Stimulated activated CD4-positive, alpha-beta T cell treated with anti-CD3 and anti-CD28 coated beads, Interleukin-4, amount 100 ng/mL, for 24 hours (primary cell): Measurements from ENCODE around the gene TPRG1L.
"Not testable (repeated sequence)": the region's sequence is repeated elsewhere in the genome, so short reads cannot be mapped to it uniquely, and the experiment has no call there.

ENCODE experiments used
- DNase-seq: peaks from one replicate; pipeline ENCODE4 v3.0.0-alpha.2; 2020

The TPRG1L gene

DNA sequence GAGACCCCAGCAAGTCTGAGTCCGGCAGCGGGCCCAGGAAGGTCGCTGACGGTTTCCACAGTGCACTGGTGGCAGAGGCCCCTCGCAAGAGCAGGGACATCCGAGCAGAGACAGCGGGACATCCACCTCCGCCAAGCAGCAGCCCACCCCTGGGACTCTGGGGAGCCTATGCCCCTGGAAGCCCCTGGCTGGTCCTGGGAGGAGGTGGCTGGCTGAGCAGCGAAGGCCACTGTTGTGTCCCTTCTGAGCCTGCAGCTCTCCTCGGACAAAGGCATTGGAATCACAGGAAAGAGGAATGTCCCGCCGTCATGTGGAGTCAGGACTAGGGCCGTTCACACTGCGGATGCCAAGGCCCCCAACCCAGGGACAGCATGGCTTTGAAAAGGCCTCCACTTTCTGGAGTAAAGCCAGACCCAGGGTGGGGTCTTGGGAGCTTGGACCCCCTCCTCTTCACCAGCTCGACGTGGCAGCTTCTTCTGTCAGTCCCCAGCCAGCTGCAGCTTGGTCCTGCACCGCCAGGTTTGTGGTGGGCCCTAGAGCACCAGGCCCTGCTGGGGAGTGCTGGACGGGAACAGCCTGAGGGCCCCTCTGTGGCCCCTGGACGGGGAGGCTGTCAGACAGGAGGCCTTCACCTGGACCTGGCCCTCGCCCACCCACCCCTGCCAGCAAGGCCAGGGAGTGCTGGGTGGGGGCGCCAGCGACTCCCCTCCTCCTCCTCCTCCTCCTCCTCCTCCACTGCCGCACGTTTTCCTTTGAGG, 14.9 kb upstream of the TPRG1L start:
- no peak for DNase-seq

- no peak for DNase-seq
Observed at GRCh38 chr1:3610527-3611169, 14.2 kb upstream of the TPRG1L start.

DNA sequence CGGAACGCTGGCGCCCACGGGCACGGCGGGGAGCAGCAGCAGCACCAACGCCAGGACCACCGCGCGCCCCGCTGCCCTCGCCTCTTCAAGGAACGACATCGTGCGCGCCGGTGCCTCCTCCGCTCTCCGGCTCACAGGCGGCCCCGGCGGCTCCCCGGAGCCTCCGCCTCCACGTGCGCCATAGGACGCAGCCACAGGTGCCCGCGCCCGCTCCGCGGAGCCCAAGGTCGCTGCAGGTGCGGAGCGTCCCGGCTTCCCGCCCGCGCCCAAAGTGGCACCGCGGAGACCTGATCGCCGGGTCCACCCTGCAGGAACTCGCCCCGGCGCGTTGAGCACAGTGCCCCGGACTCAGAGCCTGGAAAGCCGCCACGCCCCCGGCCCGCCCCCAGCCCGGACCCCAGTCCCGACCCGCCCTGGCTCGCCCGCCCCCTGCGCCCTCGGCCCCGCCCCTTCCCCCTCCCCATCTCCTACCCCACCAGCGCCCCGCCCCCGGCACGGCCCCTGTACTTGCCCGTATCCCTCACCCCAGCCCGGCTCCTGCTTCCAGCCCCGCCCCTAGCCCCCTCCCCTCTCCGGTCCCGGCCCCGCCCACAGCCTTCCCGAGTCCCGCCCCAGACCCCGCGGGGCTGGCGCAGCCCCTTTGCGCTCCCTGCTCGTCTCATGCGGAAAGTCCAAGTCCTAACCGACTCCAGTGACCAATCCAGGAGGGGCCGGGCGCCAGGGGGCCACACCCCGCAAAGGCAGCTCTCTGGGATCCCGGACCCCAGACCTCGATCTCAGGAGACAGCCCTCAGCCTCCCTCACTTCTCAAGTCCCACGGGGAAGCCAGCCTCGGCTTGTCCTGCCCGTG, 13.4 kb upstream of the TPRG1L start, which contains the start of gene MEGF6:
Gene MEGF6 (minus strand): TSS at position 339 of the 850 bp plus-strand sequence. CDS start 240 bp downstream, at position 99.
- DNase-seq, result peak; percentile 61

GRCh38 chr1:3612123-3612522, 12.7 kb upstream of the TPRG1L start:
- DNase-seq, result no peak

DNA sequence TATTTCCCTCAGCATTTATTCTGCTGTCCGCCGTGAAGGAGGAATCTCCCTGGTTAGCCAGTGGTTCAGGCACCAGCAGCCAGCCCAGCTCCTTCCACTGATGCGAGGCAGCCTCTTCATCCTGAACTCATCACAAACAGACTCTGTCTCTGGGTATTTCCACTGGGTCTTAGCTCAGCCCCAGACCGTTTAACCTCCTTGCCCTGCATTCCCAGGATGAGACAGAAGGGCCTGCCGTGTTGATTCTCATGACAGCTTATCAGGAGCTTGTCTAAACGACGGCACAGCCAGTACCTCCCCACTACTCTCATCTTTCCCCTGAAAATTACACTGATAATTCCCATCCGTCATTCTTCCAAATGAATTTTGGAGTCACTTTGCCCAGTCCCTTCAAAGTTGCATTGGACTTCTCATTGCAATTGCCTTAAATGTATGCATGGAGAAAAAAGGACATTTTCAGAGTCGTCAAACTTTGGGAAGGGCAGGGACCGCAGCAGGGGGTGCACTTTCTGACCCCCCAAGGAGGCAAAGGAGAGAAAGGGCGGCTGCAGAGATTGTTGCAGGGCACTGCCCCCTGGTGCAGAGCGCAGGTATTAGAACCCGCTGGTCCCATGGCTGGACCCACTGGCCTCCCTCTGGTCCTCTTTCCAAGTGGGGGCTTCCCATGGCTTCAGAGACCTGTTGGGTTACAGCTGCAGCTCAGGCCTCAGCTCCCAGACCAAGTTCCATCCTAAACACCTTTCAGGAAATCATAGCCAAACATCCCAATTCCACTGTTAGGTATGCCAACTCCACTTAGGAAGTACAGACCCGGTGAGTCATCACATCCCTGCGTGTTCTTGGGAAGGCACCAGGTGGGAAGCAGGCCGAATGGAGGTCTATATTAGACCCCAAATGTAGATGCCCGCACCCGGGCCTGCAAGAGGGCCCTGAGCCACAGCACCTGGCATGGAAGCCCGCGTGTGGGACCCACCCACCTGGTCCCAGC, 9.8 kb upstream of the TPRG1L start:
- no peak for DNase-seq

DNA sequence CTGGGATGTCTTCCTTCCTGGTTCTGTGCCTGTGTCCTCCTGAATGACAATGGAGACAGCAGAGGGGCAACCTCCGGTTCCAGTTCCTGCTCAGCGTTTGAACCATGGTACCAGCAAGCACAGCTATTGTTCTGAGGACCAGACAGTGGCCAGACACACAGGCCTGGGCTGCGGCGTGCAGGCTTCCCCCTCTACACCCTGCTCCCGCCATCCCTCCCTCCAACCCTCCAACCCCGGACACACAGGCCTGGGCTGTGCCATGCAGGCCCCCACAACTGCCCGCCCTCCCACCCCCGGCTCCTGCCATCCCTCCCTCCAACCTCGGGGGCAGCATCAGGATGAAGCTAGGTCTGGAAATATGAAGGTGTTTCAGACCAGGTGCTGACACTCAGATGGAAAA, 8.0 kb upstream of the TPRG1L start:
- no peak for DNase-seq

GRCh38 chr1:3617806-3618345, 6.9 kb upstream of the TPRG1L start:
- no peak for DNase-seq

- DNase-seq, result no peak
Observed at GRCh38 chr1:3618531-3618880, 6.3 kb upstream of the TPRG1L start.

DNA sequence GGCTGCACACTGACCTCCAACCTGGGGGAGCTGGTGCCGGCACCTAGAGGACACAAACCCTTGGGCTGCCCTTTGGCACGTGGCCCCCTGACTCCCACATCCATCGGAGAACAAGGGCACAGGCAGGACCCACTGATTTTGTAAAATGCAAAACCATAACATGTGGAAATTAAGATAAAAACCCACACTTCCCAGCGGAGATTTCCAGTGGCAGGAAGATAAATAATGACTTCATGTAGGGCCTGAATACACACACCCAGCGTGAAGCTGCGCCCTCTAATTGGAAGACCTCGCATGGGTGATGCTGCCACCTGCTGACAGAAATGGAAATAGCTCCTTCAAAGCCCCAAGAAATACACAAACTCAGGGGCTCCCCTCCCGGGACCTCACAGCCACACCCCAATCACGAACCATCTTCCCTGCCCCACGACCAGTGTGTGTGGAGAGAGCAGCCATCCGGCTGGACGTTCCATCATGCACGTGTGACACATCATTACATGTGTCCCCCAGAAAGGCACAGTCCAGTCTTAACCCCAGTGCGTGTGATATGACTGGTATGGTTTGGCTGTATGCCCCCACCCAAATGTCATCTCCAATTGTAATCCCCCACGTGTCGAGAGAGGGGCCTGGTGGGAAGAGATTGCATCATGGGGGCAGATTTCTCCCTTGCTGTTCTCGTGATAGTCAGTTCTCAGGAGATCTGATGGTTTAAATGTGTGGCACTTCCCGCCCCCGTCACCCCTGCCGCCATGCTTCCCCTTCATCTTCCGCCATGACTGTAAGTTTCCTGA, 5.7 kb upstream of the TPRG1L start:
- peak; percentile 82 for DNase-seq

DNA sequence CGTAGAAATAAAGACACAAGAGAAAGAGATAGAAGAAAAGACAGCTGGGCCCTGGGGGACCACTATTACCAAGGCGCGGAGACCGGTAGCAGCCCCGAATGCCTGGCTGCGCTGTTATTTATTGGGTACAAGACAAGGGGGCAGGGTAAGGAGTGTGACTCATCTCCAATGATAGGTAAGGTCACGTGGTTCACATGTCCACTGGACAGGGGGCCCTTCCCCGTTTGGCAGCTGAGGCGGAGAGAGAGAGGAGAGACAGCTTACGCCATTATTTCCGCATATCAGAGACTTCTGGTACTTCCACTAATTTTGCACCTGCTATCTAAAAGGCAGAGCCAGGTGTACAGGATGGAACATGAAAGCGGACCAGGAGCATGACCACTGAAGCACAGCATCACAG, 4.1 kb upstream of the TPRG1L start:
- DNase-seq, result no peak

GRCh38 chr1:3621151-3621671, 3.6 kb upstream of the TPRG1L start:
- DNase-seq, result not testable (repeated sequence)

- DNase-seq, result not testable (repeated sequence)
Observed at GRCh38 chr1:3622102-3622501, 2.7 kb upstream of the TPRG1L start.

- no peak for DNase-seq
Observed at GRCh38 chr1:3623441-3624199, 1.2 kb upstream of the TPRG1L start.

DNA sequence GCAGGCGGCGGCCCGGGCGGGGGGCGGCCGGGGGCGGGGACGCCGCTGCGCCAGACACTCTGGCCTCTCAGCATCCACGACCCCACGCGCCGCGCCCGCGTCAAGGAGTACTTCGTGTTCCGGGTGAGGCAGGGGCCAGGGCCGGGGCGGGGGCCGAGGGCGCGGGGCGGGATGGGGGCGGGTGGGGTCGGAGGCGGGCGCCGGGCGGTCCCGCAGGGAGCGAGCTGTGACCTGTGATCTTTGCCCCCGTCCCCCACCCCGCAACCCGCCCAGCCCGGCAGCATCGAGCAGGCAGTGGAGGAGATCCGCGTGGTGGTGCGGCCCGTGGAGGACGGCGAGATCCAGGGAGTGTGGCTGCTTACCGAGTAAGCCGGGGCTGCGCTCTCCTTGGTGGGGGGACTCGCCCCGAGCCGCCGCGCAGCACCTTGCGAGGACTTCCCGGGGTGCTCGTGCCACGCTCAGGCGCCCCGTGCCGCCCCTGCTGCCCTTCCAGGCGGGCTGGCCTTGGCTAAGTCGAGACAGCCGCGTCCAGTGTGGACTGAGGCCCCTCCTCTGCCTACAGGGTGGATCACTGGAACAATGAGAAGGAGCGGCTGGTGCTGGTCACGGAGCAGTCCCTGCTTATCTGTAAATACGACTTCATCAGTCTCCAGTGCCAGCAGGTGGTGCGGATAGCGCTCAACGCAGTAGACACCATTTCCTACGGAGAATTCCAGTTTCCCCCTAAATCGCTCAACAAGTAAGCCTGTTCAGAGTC, 514 bp downstream of the TPRG1L start:
- peak; percentile 23 for DNase-seq

GRCh38 chr1:3626025-3626424, 1.2 kb downstream of the TPRG1L start:
- no peak for DNase-seq

DNA sequence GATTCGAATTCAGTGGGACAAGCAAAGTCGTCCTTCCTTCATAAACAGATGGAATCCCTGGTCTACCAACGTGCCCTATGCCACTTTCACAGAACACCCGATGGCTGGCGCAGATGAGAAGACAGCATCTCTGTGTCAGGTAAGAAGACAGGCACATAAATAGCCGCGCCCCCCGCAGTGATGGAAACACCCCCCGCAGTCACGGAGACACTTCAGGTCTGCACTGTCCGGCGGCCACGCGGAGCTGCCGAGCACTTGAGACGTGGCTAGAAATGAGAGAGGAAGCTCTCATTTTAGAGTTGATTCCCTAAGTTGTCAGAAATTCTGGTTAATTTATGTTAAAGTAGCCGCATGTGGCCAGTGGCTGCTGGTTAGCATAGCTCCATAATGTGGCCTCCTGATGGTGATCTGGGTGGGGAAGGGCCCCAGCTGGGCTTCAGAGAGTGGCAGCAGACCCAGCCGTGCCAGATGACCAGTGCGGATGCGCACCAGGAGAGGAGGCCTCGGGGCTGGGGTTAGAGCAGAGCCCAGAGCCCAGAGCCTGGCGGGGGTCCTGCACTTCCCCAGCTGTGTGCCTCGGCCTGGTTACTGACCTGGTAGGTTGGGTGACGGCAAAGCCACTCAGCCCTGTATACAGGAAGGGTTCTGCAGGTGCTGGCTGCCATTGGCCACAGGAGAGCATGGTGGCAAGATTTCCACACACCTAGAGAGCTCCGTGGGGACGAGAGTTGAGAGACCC, 2.9 kb downstream of the TPRG1L start:
- DNase-seq, result no peak

DNA sequence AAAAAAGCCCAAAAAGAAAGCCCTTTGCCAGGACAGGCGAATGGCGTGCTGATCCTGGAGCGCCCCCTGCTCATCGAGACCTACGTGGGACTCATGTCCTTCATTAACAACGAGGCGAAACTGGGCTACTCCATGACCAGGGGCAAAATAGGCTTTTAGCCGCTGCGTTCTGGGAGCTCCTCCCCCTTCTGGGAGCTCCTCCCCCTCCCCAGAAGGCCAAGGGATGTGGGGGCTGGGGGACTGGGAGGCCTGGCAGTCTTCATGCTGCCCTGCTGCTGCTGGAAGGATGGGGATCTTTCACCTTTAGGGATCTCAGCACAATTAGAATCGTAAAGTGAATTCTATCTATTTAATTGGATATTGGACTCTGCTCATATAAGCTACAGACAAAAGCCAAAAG, 3.6 kb downstream of the TPRG1L start:
- no peak for DNase-seq

- no peak for DNase-seq
Observed at GRCh38 chr1:3629561-3630160, 4.8 kb downstream of the TPRG1L start.
